ENCODE data around the gene MAD2L1BP.
"Not testable (repeated sequence)": the region's sequence is repeated elsewhere in the genome, so short reads cannot be mapped to it uniquely, and the experiment has no call there.

The MAD2L1BP gene

GRCh38 chr6:43621078-43621835, 14.4 kb upstream of the MAD2L1BP start:
- H3K9me3 Mint-ChIP-seq (ENCODE audit: low read depth) = no peaks in the 10 kb centered on the region
- no peaks in the 10 kb centered on the region for H3K4me1 Mint-ChIP-seq (ENCODE audit: low read depth)
- no peaks in the 10 kb centered on the region for H3K27me3 Mint-ChIP-seq
- peaks cover 2% of the 10 kb centered on the region for H3K36me3 Mint-ChIP-seq
- no peak overlapping the region for H3K4me3 Mint-ChIP-seq
- H3K27ac Mint-ChIP-seq = no peak overlapping the region

- H3K27ac Mint-ChIP-seq = no peak overlapping the region
- H3K9me3 Mint-ChIP-seq (ENCODE audit: low read depth) = no peaks in the 10 kb centered on the region
- peaks cover 2% of the 10 kb centered on the region for H3K36me3 Mint-ChIP-seq
- H3K27me3 Mint-ChIP-seq = no peaks in the 10 kb centered on the region
- no peak overlapping the region for H3K4me3 Mint-ChIP-seq
- H3K4me1 Mint-ChIP-seq (ENCODE audit: low read depth) = peaks cover 5% of the 10 kb centered on the region
These were observed 13.8 kb upstream of the MAD2L1BP start for GRCh38 chr6:43621836-43622180.

- H3K27me3 Mint-ChIP-seq = no peaks in the 10 kb centered on the region
- peaks cover 13% of the 10 kb centered on the region for H3K4me1 Mint-ChIP-seq (ENCODE audit: low read depth)
- H3K27ac Mint-ChIP-seq = no peak overlapping the region
- no peak overlapping the region for H3K4me3 Mint-ChIP-seq
- H3K36me3 Mint-ChIP-seq = peaks cover 2% of the 10 kb centered on the region
- no peaks in the 10 kb centered on the region for H3K9me3 Mint-ChIP-seq (ENCODE audit: low read depth)
These were observed 13.1 kb upstream of the MAD2L1BP start for GRCh38 chr6:43622541-43622940.

GRCh38 chr6:43623880-43624785, 11.5 kb upstream of the MAD2L1BP start:
- peaks cover 21% of the 10 kb centered on the region for H3K4me1 Mint-ChIP-seq (ENCODE audit: low read depth)
- H3K27me3 Mint-ChIP-seq = no peaks in the 10 kb centered on the region
- H3K4me3 Mint-ChIP-seq = no peak overlapping the region
- no peak overlapping the region for H3K27ac Mint-ChIP-seq
- no peaks in the 10 kb centered on the region for H3K9me3 Mint-ChIP-seq (ENCODE audit: low read depth)
- peaks cover 2% of the 10 kb centered on the region for H3K36me3 Mint-ChIP-seq

GRCh38 chr6:43624786-43625288, 10.8 kb upstream of the MAD2L1BP start:
- Mint-ChIP-seq H3K27ac (no peak overlapping the region), H3K36me3 (peaks cover 2% of the 10 kb centered on the region), H3K27me3 (no peaks in the 10 kb centered on the region), H3K4me1 (ENCODE audit: low read depth) (peaks cover 24% of the 10 kb centered on the region), H3K4me3 (no peak overlapping the region), H3K9me3 (ENCODE audit: low read depth) (no peaks in the 10 kb centered on the region)

GRCh38 chr6:43625393-43625992, 10.1 kb upstream of the MAD2L1BP start:
- peaks cover 29% of the 10 kb centered on the region for H3K4me1 Mint-ChIP-seq (ENCODE audit: low read depth)
- H3K4me3 Mint-ChIP-seq = no peak overlapping the region
- H3K27me3 Mint-ChIP-seq = no peaks in the 10 kb centered on the region
- H3K36me3 Mint-ChIP-seq = peaks cover 2% of the 10 kb centered on the region
- no peak overlapping the region for H3K27ac Mint-ChIP-seq
- no peaks in the 10 kb centered on the region for H3K9me3 Mint-ChIP-seq (ENCODE audit: low read depth)

GRCh38 chr6:43627008-43627825, 8.4 kb upstream of the MAD2L1BP start:
- Mint-ChIP-seq H3K36me3 (peaks cover under 1% of the 10 kb centered on the region), H3K4me1 (ENCODE audit: low read depth) (peaks cover 30% of the 10 kb centered on the region), H3K4me3 (peak overlapping the region; percentile 69), H3K9me3 (ENCODE audit: low read depth) (no peaks in the 10 kb centered on the region), H3K27ac (peak overlapping the region; percentile 75), H3K27me3 (no peaks in the 10 kb centered on the region)

- Mint-ChIP-seq H3K4me1 (ENCODE audit: low read depth) (peaks cover 30% of the 10 kb centered on the region), H3K27me3 (no peaks in the 10 kb centered on the region), H3K4me3 (peak overlapping the region; percentile 98), H3K9me3 (ENCODE audit: low read depth) (no peaks in the 10 kb centered on the region), H3K36me3 (no peaks in the 10 kb centered on the region), H3K27ac (peak overlapping the region; percentile 91)
These were observed 7.1 kb upstream of the MAD2L1BP start for GRCh38 chr6:43628393-43629103.

GRCh38 chr6:43629104-43629504, 6.5 kb upstream of the MAD2L1BP start, which contains the start of gene GTPBP2:
Gene GTPBP2, minus strand, starts transcription at chr6:43629264. Its CDS starts 102 bp downstream, at chr6:43629162.
- H3K27ac Mint-ChIP-seq = peak within 1 kb of the TSS; percentile 97
- H3K4me3 Mint-ChIP-seq = peak within 1 kb of the TSS; percentile 98
- no peaks in the 10 kb centered on the region for H3K27me3 Mint-ChIP-seq
- H3K9me3 Mint-ChIP-seq (ENCODE audit: low read depth) = no peaks in the 10 kb centered on the region
- peaks cover 3% of the 10 kb centered on the region for H3K36me3 Mint-ChIP-seq
- peaks cover 34% of the 10 kb centered on the region for H3K4me1 Mint-ChIP-seq (ENCODE audit: low read depth)

- H3K4me3 Mint-ChIP-seq = peak overlapping the region; percentile 98
- peaks cover 35% of the 10 kb centered on the region for H3K4me1 Mint-ChIP-seq (ENCODE audit: low read depth)
- peaks cover 3% of the 10 kb centered on the region for H3K36me3 Mint-ChIP-seq
- H3K27me3 Mint-ChIP-seq = no peaks in the 10 kb centered on the region
- peak overlapping the region; percentile 97 for H3K27ac Mint-ChIP-seq
- no peaks in the 10 kb centered on the region for H3K9me3 Mint-ChIP-seq (ENCODE audit: low read depth)
These were observed 5.9 kb upstream of the MAD2L1BP start for GRCh38 chr6:43629505-43630300.

GRCh38 chr6:43630980-43631619, 4.5 kb upstream of the MAD2L1BP start:
- Mint-ChIP-seq H3K4me3 (peak overlapping the region; percentile 70), H3K27ac (peak overlapping the region; percentile 78), H3K27me3 (no peaks in the 10 kb centered on the region), H3K4me1 (ENCODE audit: low read depth) (peaks cover 47% of the 10 kb centered on the region), H3K9me3 (ENCODE audit: low read depth) (no peaks in the 10 kb centered on the region), H3K36me3 (peaks cover 3% of the 10 kb centered on the region)

- H3K27ac Mint-ChIP-seq; H3K4me3 Mint-ChIP-seq; H3K36me3 Mint-ChIP-seq; H3K27me3 Mint-ChIP-seq; H3K9me3 Mint-ChIP-seq (ENCODE audit: low read depth): not testable (repeated sequence)
- H3K4me1 Mint-ChIP-seq (ENCODE audit: low read depth) = peaks cover 40% of the 10 kb centered on the region
These were observed 2.6 kb upstream of the MAD2L1BP start for GRCh38 chr6:43633002-43633401.

Measured in activated naive CD8-positive, alpha-beta T cell (primary cell).